ENCODE measurements around the gene CXXC5. TPM values are rescaled to one million over a fixed set of nuclear protein-coding genes. Genes with fewer than 3 reads are reported as not detected.

CXXC5 gene
- total RNA-seq, 1 experiment from 2014 or later = 92.3 TPM

DNA sequence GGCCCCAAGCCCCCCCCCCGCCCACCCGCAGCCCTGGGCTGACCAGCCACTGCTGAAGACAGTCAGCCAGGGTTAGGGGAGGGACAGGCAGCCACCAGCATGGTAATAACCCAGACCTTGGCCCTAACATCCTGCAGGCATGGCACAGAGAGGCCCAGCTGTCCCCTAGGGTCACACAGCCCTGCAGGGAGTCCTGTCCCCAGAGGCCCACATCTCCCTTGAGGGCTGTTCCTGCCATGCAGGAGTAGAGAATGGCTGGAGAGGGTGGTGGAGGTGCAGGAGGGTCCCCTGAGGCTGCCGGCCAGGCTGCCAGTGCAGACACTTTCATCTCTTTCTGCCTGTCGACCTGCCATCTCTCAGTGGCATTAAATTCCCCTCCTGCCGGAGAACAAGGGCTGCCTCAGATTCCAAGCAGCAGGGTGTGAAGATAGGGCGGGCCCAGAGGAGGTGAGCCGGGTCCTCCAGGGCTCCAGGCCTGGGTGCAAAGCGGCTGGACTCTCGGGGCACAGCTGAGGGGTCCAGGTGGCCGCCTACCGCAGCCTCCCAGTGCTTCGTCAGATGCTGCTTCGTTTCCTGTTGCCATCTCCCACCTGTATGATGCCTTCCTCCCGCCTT lies 40.0 kb downstream of the CXXC5 start:
- Histone ChIP-seq H3K36me3 (ENCODE audit: control insufficient read depth, insufficient read depth, low read length) (peaks cover 3% of the 10 kb centered on the region), H3K4me1 (peaks cover 8% of the 10 kb centered on the region), H3K9me3 (no peaks in the 10 kb centered on the region), H3K4me3 (ENCODE audit: low read depth, low read length) (no peak overlapping the region), H3K27me3 (replicated peaks; ENCODE audit: control insufficient read depth, insufficient read depth, low read length) (no peaks in the 10 kb centered on the region)
- no TSS peak for BruUV-seq (replicated peaks)
- peaks cover 22% of the 10 kb centered on the region for H3K4me1 Mint-ChIP-seq (ENCODE audit: low read depth, unreplicated experiment)
- H3K27me3 Mint-ChIP-seq (ENCODE audit: insufficient read depth, unreplicated experiment) = no peaks in the 10 kb centered on the region
- DNase-seq = no peak
- peaks cover 59% of the 10 kb centered on the region for H3K36me3 Mint-ChIP-seq (ENCODE audit: insufficient read depth, unreplicated experiment)
- ChIA-PET CTCF (interaction anchor here (1.1 to 3.4 kb wide), 2 partner anchors 13 to 54 kb away, joined by 3 to 13 read pairs; no protein-coding TSS in a partner anchor), POLR2A (no interaction called here)
- no peaks in the 10 kb centered on the region for H3K9me3 Mint-ChIP-seq (ENCODE audit: unreplicated experiment)
- H3K27ac Mint-ChIP-seq (ENCODE audit: unreplicated experiment) = no peak overlapping the region
- TF ChIP-seq, protein P1, sequence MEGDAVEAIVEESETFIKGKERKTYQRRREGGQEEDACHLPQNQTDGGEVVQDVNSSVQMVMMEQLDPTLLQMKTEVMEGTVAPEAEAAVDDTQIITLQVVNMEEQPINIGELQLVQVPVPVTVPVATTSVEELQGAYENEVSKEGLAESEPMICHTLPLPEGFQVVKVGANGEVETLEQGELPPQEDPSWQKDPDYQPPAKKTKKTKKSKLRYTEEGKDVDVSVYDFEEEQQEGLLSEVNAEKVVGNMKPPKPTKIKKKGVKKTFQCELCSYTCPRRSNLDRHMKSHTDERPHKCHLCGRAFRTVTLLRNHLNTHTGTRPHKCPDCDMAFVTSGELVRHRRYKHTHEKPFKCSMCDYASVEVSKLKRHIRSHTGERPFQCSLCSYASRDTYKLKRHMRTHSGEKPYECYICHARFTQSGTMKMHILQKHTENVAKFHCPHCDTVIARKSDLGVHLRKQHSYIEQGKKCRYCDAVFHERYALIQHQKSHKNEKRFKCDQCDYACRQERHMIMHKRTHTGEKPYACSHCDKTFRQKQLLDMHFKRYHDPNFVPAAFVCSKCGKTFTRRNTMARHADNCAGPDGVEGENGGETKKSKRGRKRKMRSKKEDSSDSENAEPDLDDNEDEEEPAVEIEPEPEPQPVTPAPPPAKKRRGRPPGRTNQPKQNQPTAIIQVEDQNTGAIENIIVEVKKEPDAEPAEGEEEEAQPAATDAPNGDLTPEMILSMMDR (IDR thresholded peaks at IDR 0.05; ENCODE audit: insufficient read depth in 1 of 2, low read depth in 1 of 2, low read length in 1 of 2, severe bottlenecking in 1 of 2, unreplicated experiment in 1 of 2) = no peak
- H3K4me3 Mint-ChIP-seq (ENCODE audit: unreplicated experiment) = no peak overlapping the region
- intact Hi-C loops (cut with micrococcal nuclease; ENCODE audit: unreplicated experiment) = no loop called here

DNA sequence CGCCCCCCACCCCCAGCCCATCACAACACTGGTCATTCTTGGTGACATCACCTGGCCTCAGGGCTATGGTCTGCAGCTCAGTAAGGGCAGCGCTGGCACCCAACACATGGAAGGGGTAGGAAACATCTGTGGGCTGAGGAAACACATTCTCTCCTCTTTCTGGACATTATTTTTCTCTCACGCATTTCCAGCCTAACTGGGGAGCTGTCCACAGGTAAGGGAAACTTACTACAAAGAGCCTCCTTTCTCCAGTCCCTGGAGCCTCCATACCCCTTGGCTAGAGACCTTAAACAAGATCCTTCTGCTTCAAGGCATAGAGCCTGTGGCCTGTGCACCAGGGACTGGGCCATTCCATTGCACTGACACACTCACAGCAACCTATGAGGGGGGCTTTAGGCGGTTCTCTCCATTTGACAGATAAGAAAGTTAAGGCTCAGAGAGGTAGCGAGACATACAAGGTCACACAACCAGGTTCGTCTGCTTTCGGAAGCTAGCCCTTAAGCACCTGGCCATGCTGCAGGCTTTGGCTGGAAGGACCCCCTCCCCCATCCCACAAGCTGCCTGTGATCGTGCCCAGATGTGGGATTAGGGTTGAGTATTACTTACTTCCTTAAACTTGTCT lies 40.7 kb downstream of the CXXC5 start:
- no peak overlapping the region for H3K27ac Mint-ChIP-seq (ENCODE audit: unreplicated experiment)
- H3K4me3 Mint-ChIP-seq (ENCODE audit: unreplicated experiment) = no peak overlapping the region
- CTCF ChIA-PET = interaction anchor here (0.9 to 3.4 kb wide), 4 partner anchors 12 to 76 kb away, joined by 3 to 13 read pairs (median 4); no protein-coding TSS in a partner anchor
- H3K36me3 Mint-ChIP-seq (ENCODE audit: insufficient read depth, unreplicated experiment) = peaks cover 53% of the 10 kb centered on the region
- no peak for DNase-seq
- H3K27me3 Mint-ChIP-seq (ENCODE audit: insufficient read depth, unreplicated experiment) = no peaks in the 10 kb centered on the region
- BruUV-seq (replicated peaks) = no TSS peak
- Histone ChIP-seq H3K27me3 (replicated peaks; ENCODE audit: control insufficient read depth, insufficient read depth, low read length) (no peaks in the 10 kb centered on the region), H3K9me3 (no peaks in the 10 kb centered on the region), H3K36me3 (ENCODE audit: control insufficient read depth, insufficient read depth, low read length) (peaks cover 3% of the 10 kb centered on the region), H3K4me1 (peaks cover 8% of the 10 kb centered on the region), H3K4me3 (ENCODE audit: low read depth, low read length) (no peak overlapping the region)
- H3K4me1 Mint-ChIP-seq (ENCODE audit: low read depth, unreplicated experiment) = peaks cover 22% of the 10 kb centered on the region
- intact Hi-C loops (cut with micrococcal nuclease; ENCODE audit: unreplicated experiment) = no loop called here
- no peaks in the 10 kb centered on the region for H3K9me3 Mint-ChIP-seq (ENCODE audit: unreplicated experiment)
- TF ChIP-seq, protein P1 (IDR thresholded peaks at IDR 0.05; ENCODE audit: insufficient read depth in 1 of 2, low read depth in 1 of 2, low read length in 1 of 2, severe bottlenecking in 1 of 2, unreplicated experiment in 1 of 2) = no peak
- POLR2A ChIA-PET = interaction anchor here (0.9 kb wide), 1 partner anchor 41 kb away, joined by 3 read pairs; the partner anchor contains the start of gene CXXC5

DNA sequence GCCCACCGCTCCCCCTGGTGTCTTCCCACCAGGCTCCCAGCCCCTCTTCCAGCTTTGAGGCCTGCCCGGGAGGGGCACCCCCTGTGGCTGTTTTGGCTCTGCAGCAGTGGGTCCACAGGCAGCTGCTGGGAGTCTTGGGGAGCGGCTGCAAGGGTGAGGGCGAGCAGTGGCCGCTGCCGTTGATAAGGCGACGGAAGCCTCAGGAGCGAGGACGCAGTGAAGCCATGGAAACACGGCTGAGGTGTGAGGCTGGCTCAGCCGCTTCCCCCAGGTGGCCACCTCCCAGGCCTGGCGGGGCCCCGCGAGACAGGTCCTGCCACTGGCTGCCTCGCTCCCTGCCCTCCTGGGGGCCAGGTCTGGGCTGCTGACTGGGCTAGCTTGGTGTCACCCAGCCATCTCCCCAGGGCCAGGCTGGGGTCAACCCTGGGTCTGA lies 41.5 kb downstream of the CXXC5 start:
- DNase-seq = peak in 1 of 2 experiments; percentile 55
- H3K4me1 ChIP-seq = peaks cover 11% of the 10 kb centered on the region

More for the DNA sequence above, 41.5 kb downstream of the CXXC5 start:
- Mint-ChIP-seq H3K27ac (ENCODE audit: unreplicated experiment) (peak overlapping the region; percentile 79), H3K36me3 (ENCODE audit: insufficient read depth, unreplicated experiment) (peaks cover 52% of the 10 kb centered on the region), H3K4me3 (ENCODE audit: unreplicated experiment) (no peak overlapping the region), H3K27me3 (ENCODE audit: insufficient read depth, unreplicated experiment) (no peaks in the 10 kb centered on the region), H3K4me1 (ENCODE audit: low read depth, unreplicated experiment) (peaks cover 22% of the 10 kb centered on the region), H3K9me3 (ENCODE audit: unreplicated experiment) (no peaks in the 10 kb centered on the region)
- intact Hi-C loops (cut with micrococcal nuclease; ENCODE audit: unreplicated experiment) = loop anchor here (1.0 kb wide), 1 partner anchor 56 kb away; no protein-coding TSS in a partner anchor
- no TSS peak for BruUV-seq (replicated peaks)
- H3K36me3 ChIP-seq (ENCODE audit: control insufficient read depth, insufficient read depth, low read length) = peaks cover 3% of the 10 kb centered on the region; the same call in 1 of the 2 replicates
- TF ChIP-seq, protein P1 (IDR thresholded peaks at IDR 0.05; ENCODE audit: insufficient read depth in 1 of 2, low read depth in 1 of 2, low read length in 1 of 2, severe bottlenecking in 1 of 2, unreplicated experiment in 1 of 2) = peak in 1 of 2 experiments; percentile 19
- ChIA-PET POLR2A (interaction anchor here (0.9 kb wide), 1 partner anchor 42 kb away, joined by 3 read pairs; the partner anchor contains the start of gene CXXC5), CTCF (interaction anchor here (0.7 to 3.4 kb wide), 7 partner anchors 11 to 76 kb away, joined by 3 to 16 read pairs (median 4); no protein-coding TSS in a partner anchor)
- H3K9me3 ChIP-seq = no peaks in the 10 kb centered on the region
- H3K4me3 ChIP-seq (ENCODE audit: low read depth, low read length) = no peak overlapping the region
- H3K27me3 ChIP-seq (replicated peaks; ENCODE audit: control insufficient read depth, insufficient read depth, low read length) = no peaks in the 10 kb centered on the region

Data from Caco-2 (cell line).